Amniotic epithelial cell (primary cell): Measurements from ENCODE around the gene NAB2.
"Not testable (repeated sequence)": the region's sequence is repeated elsewhere in the genome, so short reads cannot be mapped to it uniquely, and the experiment has no call there.

Experiments
- DNase-seq: peaks from one replicate; pipeline ENCODE4 v3.0.0-alpha.2; 2010; ENCODE audit warnings: low read depth

The NAB2 gene

GRCh38 chr12:57088354-57089270 is at the start of gene NAB2:
Gene NAB2, plus strand, starts transcription at chr12:57089114. Its CDS starts 158 bp downstream, at chr12:57089272.
- DNase-seq: peak; percentile 97

- no peak for DNase-seq
These were observed 48.7 kb upstream of the NAB2 start for GRCh38 chr12:57040211-57040610.

GRCh38 chr12:57040750-57041149 is 48.2 kb upstream of the NAB2 start:
- no peak for DNase-seq

GRCh38 chr12:57042695-57043094 is 46.2 kb upstream of the NAB2 start:
- DNase-seq: no peak

GRCh38 chr12:57044468-57044867 is 44.4 kb upstream of the NAB2 start:
- DNase-seq: no peak

GRCh38 chr12:57044889-57045288 is 44.0 kb upstream of the NAB2 start:
- no peak for DNase-seq

GRCh38 chr12:57046086-57046791 is 42.7 kb upstream of the NAB2 start:
- DNase-seq: no peak

GRCh38 chr12:57046947-57047890 is 41.7 kb upstream of the NAB2 start:
- DNase-seq: no peak

- peak; percentile 37 for DNase-seq
These were observed 40.9 kb upstream of the NAB2 start for GRCh38 chr12:57047981-57048380.

GRCh38 chr12:57048423-57049118 is 40.3 kb upstream of the NAB2 start:
- DNase-seq: no peak

GRCh38 chr12:57049119-57049446 is 39.8 kb upstream of the NAB2 start:
- no peak for DNase-seq

GRCh38 chr12:57049890-57050289 is 39.0 kb upstream of the NAB2 start, which contains the start of gene MYO1A:
Gene MYO1A, minus strand, starts transcription at chr12:57050129. Its CDS starts 1,806 bp downstream, at chr12:57048323.
- peak; percentile 19 for DNase-seq

GRCh38 chr12:57051011-57051410 is 37.9 kb upstream of the NAB2 start:
- DNase-seq: no peak

- DNase-seq: not testable (repeated sequence)
These were observed 35.8 kb upstream of the NAB2 start for GRCh38 chr12:57053146-57053545.

- not testable (repeated sequence) for DNase-seq
These were observed 35.0 kb upstream of the NAB2 start for GRCh38 chr12:57053901-57054300.

- DNase-seq: no peak
These were observed 33.1 kb upstream of the NAB2 start for GRCh38 chr12:57055824-57056223.

- DNase-seq: no peak
These were observed 31.7 kb upstream of the NAB2 start for GRCh38 chr12:57057067-57057751.

- DNase-seq: no peak
These were observed 30.5 kb upstream of the NAB2 start for GRCh38 chr12:57058454-57058853.

- no peak for DNase-seq
These were observed 24.8 kb upstream of the NAB2 start for GRCh38 chr12:57063991-57064685.

GRCh38 chr12:57066245-57066644 is 22.7 kb upstream of the NAB2 start:
- no peak for DNase-seq
